K562 (cell line): ENCODE measurements around the gene DCAF10. TPM values are rescaled to one million over a fixed set of nuclear protein-coding genes. Genes with fewer than 3 reads are reported as not detected.

Experiments used
- ATF7 ChIP-seq: fragments of 450-650 bp; IDR thresholded peaks from 2 replicates; pipeline ENCODE4 v1.7.1; 2014; ENCODE audit warnings: mild to moderate bottlenecking, moderate library complexity
- CCAR2 ChIP-seq: fragments of 200-400 bp; formaldehyde crosslinking; IDR thresholded peaks from 2 replicates; pipeline ENCODE4 v1.6.1; 2017; ENCODE audit warnings: mild to moderate bottlenecking, low read depth, low read length
- CREB3L1 ChIP-seq: fragments of 450-650 bp; IDR thresholded peaks from 2 replicates; pipeline ENCODE4 v1.6.1; 2014; ENCODE audit warnings: low read depth, mild to moderate bottlenecking, moderate library complexity, borderline replicate concordance
- EGR1 ChIP-seq: fragments of 450-650 bp; conservative IDR thresholded peaks from 2 replicates; pipeline ENCODE4 v1.6.1; 2017; ENCODE audit warnings: mild to moderate bottlenecking
- EWSR1 ChIP-seq: fragments of 450-650 bp; IDR thresholded peaks from 2 replicates; pipeline ENCODE4 v1.6.1; 2018; ENCODE audit warnings: borderline replicate concordance, mild to moderate bottlenecking, low read depth, moderate library complexity; ENCODE audit not compliant: partially characterized antibody
- GTF3C2 ChIP-seq: IDR thresholded peaks from 3 replicates; pipeline ENCODE4 v1.6.1; 2011; ENCODE audit warnings: borderline replicate concordance, mild to moderate bottlenecking, moderate library complexity; ENCODE audit not compliant: insufficient read length; ENCODE audit errors: extremely low read depth
- HDGF ChIP-seq: fragments of 450-650 bp; IDR thresholded peaks from 2 replicates; pipeline ENCODE4 v1.6.1; 2016
- NFATC3 ChIP-seq: fragments of 450-650 bp; IDR thresholded peaks from 2 replicates; pipeline ENCODE4 v1.6.1; 2017; ENCODE audit warnings: mild to moderate bottlenecking
- RBM39 ChIP-seq: fragments of 200-400 bp; formaldehyde crosslinking; optimal IDR thresholded peaks from 2 replicates; pipeline ENCODE3; 2018; ENCODE audit warnings: low read depth, low read length
- SMARCA4 ChIP-seq: fragments of 450-650 bp; IDR thresholded peaks from 2 replicates; pipeline ENCODE4 v1.6.1; 2016
- SP1 ChIP-seq: sonication (generic); formaldehyde crosslinking; IDR thresholded peaks from 2 replicates; pipeline ENCODE4 v1.8.1; 2022; ENCODE audit warnings: mild to moderate bottlenecking, missing genetic modification reagents
- TEAD2 ChIP-seq: fragments of 450-650 bp; IDR thresholded peaks from 2 replicates; pipeline ENCODE4 v1.6.1; 2016; ENCODE audit warnings: missing genetic modification characterization, control low read depth, missing compliant biosample characterization
- THAP12 ChIP-seq: fragments of 250-450 bp; sonication (Bioruptor Pico); IDR thresholded peaks from 2 replicates; pipeline ENCODE4 v1.9.0; 2021; ENCODE audit warnings: mild to moderate bottlenecking, inconsistent platforms
- TSC22D4 ChIP-seq: fragments of 450-650 bp; IDR thresholded peaks from 2 replicates; pipeline ENCODE4 v1.6.1; 2016; ENCODE audit warnings: missing genetic modification characterization, missing biosample characterization, control low read depth
- XRCC4 ChIP-seq: IDR thresholded peaks from one replicate; pipeline ENCODE4 v1.6.1; 2011; ENCODE audit not compliant: insufficient read depth, insufficient read length; ENCODE audit errors: extremely low read depth
- XRCC5 ChIP-seq: fragments of 200-400 bp; formaldehyde crosslinking; IDR thresholded peaks from 2 replicates; pipeline ENCODE4 v1.6.1; 2017; ENCODE audit warnings: low read depth, mild to moderate bottlenecking, low read length
- ZNF395 ChIP-seq: fragments of 200-800 bp; sonication (Bioruptor generic); IDR thresholded peaks from 2 replicates; pipeline ENCODE4 v1.6.1; 2017; ENCODE audit warnings: missing genetic modification characterization, missing compliant biosample characterization
- ZNF41 ChIP-seq: fragments of 250-450 bp; sonication (Bioruptor Pico); conservative IDR thresholded peaks from 2 replicates; pipeline ENCODE4 v1.4.0; 2020; ENCODE audit warnings: mild to moderate bottlenecking
- ZZZ3 ChIP-seq: fragments of 450-650 bp; IDR thresholded peaks from 2 replicates; pipeline ENCODE4 v1.6.1; 2016; ENCODE audit warnings: antibody characterized with exemption, mild to moderate bottlenecking, moderate library complexity
- polyA plus RNA-seq, 8 experiments: library from polyadenylated mRNA; depleted of rRNA in 4 of 8; stranded (reverse) in 5 of 8; unstranded in 3 of 8; fragments of >200 nt; fragmentation: Nextera tagmentation in 2 of 8; fragmentation: Illumina TruSeq in 1 of 8; extraction: Ambion mirVana in 2 of 8; extraction: Trizol in 1 of 8; gene quantifications; 2 replicates each; pipeline versions ENCODE4 v1.2.1 to v1.2.3, GENCODE V29; 2011 to 2014; ENCODE audit warnings: inconsistent platforms in 1 of 8, missing spikeins in 1 of 8
- total RNA-seq, 7 experiments: library from RNA; depleted of rRNA in 6 of 7; stranded (reverse); fragments of >200 nt in 6 of 7; fragmentation: Illumina TruSeq in 2 of 7; extraction: Trizol in 2 of 7; gene quantifications; 2 replicates each; pipeline versions ENCODE4 v1.2.1 to v1.2.3, GENCODE V29; 2011 to 2021; ENCODE audit warnings: low replicate concordance in 1 of 7

DCAF10 gene
- total and polyA plus RNA-seq, 9 of the 15 experiments (the other 6 are each of a cell fraction or from before 2014, with no cell fraction given): 6.8 to 40.1 (median 16.9) TPM

- TF ChIP-seq TSC22D4 (tag) (no peak), ATF7 (peak; percentile 2), CREB3L1 (no peak), EWSR1 (no peak), XRCC5 (no peak), CCAR2 (no peak), NFATC3 (no peak), RBM39 (peak; percentile 71), SMARCA4 (peak; percentile 7; the same call in 1 of the 2 replicates), GTF3C2 (no peak), THAP12 (CRISPR knock-in tag) (0 out of 2 replicates have a peak, but pooled peaks have one; percentile 30), SP1 (CRISPR knock-in tag) (no peak), ZNF395 (CRISPR knock-in tag) (0 out of 2 replicates have a peak, but pooled peaks have one; percentile 55), ZNF41 (CRISPR knock-in tag) (0 out of 2 replicates have a peak, but pooled peaks have one; percentile 19), TEAD2 (tag) (no peak), HDGF (no peak), EGR1 (no peak), ZZZ3 (0 out of 2 replicates have a peak, but pooled peaks have one; percentile 7), XRCC4 (no peak)
Measured at GRCh38 chr9:37904445-37905130, 104.0 kb downstream of the DCAF10 start (continued).
